Skeletal muscle tissue (tissue), 4 donors: ENCODE data around the gene EVI5L. TPM values are rescaled to one million over a fixed set of nuclear protein-coding genes. Genes with fewer than 3 reads are reported as not detected.

Source experiments
- H3K27ac ChIP-seq: one replicate; pipeline ENCODE4 v1.7.0; 2013; ENCODE audit warnings: mild to moderate bottlenecking, low read depth, low read length, inconsistent platforms
- H3K27me3 ChIP-seq, 3 donors: one replicate each; pipeline ENCODE4 v1.7.0; 2013; ENCODE audit warnings: low read length in 3 of 3; ENCODE audit not compliant: control insufficient read depth in 3 of 3, insufficient read depth in 3 of 3
- H3K36me3 ChIP-seq, 3 donors: one replicate each; pipeline ENCODE4 v1.7.0; 2013; ENCODE audit warnings: low read length in 3 of 3; ENCODE audit not compliant: control insufficient read depth in 3 of 3, insufficient read depth in 3 of 3
- H3K4me1 ChIP-seq, 3 donors: one replicate each; pipeline ENCODE4 v1.7.0; 2013; ENCODE audit warnings: low read length in 3 of 3, mild to moderate bottlenecking in 3 of 3; ENCODE audit not compliant: control insufficient read depth in 3 of 3, insufficient read depth in 3 of 3
- H3K4me3 ChIP-seq, 3 donors: one replicate each; pipeline ENCODE4 v1.7.0; 2013; ENCODE audit warnings: low read length in 3 of 3
- H3K9ac ChIP-seq, 3 donors: one replicate each; pipeline ENCODE4 v1.7.0; 2013; ENCODE audit warnings: low read length in 3 of 3, mild to moderate bottlenecking in 3 of 3, moderate library complexity in 2 of 3, low read depth in 1 of 3
- H3K9me3 ChIP-seq, 3 donors: one replicate each; pipeline ENCODE4 v1.7.0; 2013; ENCODE audit warnings: low read length in 3 of 3; ENCODE audit not compliant: control insufficient read depth in 3 of 3
- total RNA-seq: library from RNA; depleted of rRNA; stranded (reverse); fragments of >200 nt; gene quantifications from one replicate; pipeline ENCODE4 v1.2.3, GENCODE V29; 2014
- donor health status: Osteomylitis.

Gene EVI5L
- total RNA-seq, result 9.4 TPM

- Histone ChIP-seq H3K27me3 (peaks cover 0 to 5% (median 0%) of the 10 kb centered on the region in 3 donors), H3K9ac (peak within 1 kb of the TSS in 2 of 3 donors; percentile 32 to 80), H3K4me3 (peak within 1 kb of the TSS; percentile 54 to 73 (median 65)), H3K9me3 (no peaks in the 10 kb centered on the region), H3K4me1 (peaks cover 16 to 24% (median 23%) of the 10 kb centered on the region in 3 donors), H3K27ac (peak within 1 kb of the TSS; percentile 23), H3K36me3 (no peaks in the 10 kb centered on the region)
These were observed at the start of gene EVI5L for GRCh38 chr19:7829561-7830271. EVI5L (plus strand) TSS chr19:7830218; CDS start chr19:7846543, 16,325 bp downstream.

- Histone ChIP-seq H3K4me3 (no peak overlapping the region), H3K36me3 (no peaks in the 10 kb centered on the region), H3K9ac (no peak overlapping the region), H3K9me3 (peaks cover 0 to 3% (median 0%) of the 10 kb centered on the region in 3 donors), H3K27me3 (peaks cover 0 to 32% (median 8%) of the 10 kb centered on the region in 3 donors), H3K4me1 (no peaks in the 10 kb centered on the region), H3K27ac (no peak overlapping the region)
These were observed 48.9 kb upstream of the EVI5L start for GRCh38 chr19:7781157-7781556.

GRCh38 chr19:7783991-7784423 lies 46.0 kb upstream of the EVI5L start:
- Histone ChIP-seq H3K27ac (no peak overlapping the region), H3K4me1 (no peaks in the 10 kb centered on the region), H3K4me3 (no peak overlapping the region), H3K9me3 (no peaks in the 10 kb centered on the region), H3K9ac (no peak overlapping the region), H3K27me3 (peaks cover 16 to 45% (median 22%) of the 10 kb centered on the region in 3 donors), H3K36me3 (no peaks in the 10 kb centered on the region)

- Histone ChIP-seq H3K4me1 (no peaks in the 10 kb centered on the region), H3K27me3 (peaks cover 20 to 46% (median 26%) of the 10 kb centered on the region in 3 donors), H3K4me3 (no peak overlapping the region), H3K27ac (no peak overlapping the region), H3K9me3 (no peaks in the 10 kb centered on the region), H3K36me3 (no peaks in the 10 kb centered on the region), H3K9ac (no peak overlapping the region)
These were observed 45.2 kb upstream of the EVI5L start for GRCh38 chr19:7784856-7785255.

- Histone ChIP-seq H3K4me1 (no peaks in the 10 kb centered on the region), H3K9me3 (no peaks in the 10 kb centered on the region), H3K4me3 (no peak overlapping the region), H3K27ac (no peak overlapping the region), H3K36me3 (no peaks in the 10 kb centered on the region), H3K27me3 (peaks cover 25 to 44% (median 37%) of the 10 kb centered on the region in 3 donors), H3K9ac (no peak overlapping the region)
These were observed 42.9 kb upstream of the EVI5L start for GRCh38 chr19:7787141-7787540.

GRCh38 chr19:7787602-7788177 lies 42.3 kb upstream of the EVI5L start:
- Histone ChIP-seq H3K27me3 (peaks cover 25 to 43% (median 37%) of the 10 kb centered on the region in 3 donors), H3K9me3 (no peaks in the 10 kb centered on the region), H3K36me3 (no peaks in the 10 kb centered on the region), H3K9ac (no peak overlapping the region), H3K27ac (no peak overlapping the region), H3K4me1 (no peaks in the 10 kb centered on the region), H3K4me3 (no peak overlapping the region)

- Histone ChIP-seq H3K4me1 (no peaks in the 10 kb centered on the region), H3K9ac (no peak overlapping the region), H3K27ac (no peak overlapping the region), H3K9me3 (no peaks in the 10 kb centered on the region), H3K4me3 (no peak overlapping the region), H3K27me3 (peaks cover 25 to 40% (median 36%) of the 10 kb centered on the region in 3 donors), H3K36me3 (no peaks in the 10 kb centered on the region)
These were observed 41.7 kb upstream of the EVI5L start for GRCh38 chr19:7788178-7788932.

GRCh38 chr19:7788933-7789323 lies 41.1 kb upstream of the EVI5L start:
- Histone ChIP-seq H3K9me3 (no peaks in the 10 kb centered on the region), H3K27me3 (peaks cover 25 to 35% (median 31%) of the 10 kb centered on the region in 3 donors), H3K4me1 (no peaks in the 10 kb centered on the region), H3K9ac (no peak overlapping the region), H3K4me3 (no peak overlapping the region), H3K27ac (no peak overlapping the region), H3K36me3 (no peaks in the 10 kb centered on the region)

- H3K27me3 ChIP-seq, result peaks cover 25 to 35% (median 29%) of the 10 kb centered on the region in 3 donors
- no peak overlapping the region for H3K4me3 ChIP-seq
- no peaks in the 10 kb centered on the region for H3K9me3 ChIP-seq
- H3K4me1 ChIP-seq, result no peaks in the 10 kb centered on the region
- no peaks in the 10 kb centered on the region for H3K36me3 ChIP-seq
- no peak overlapping the region for H3K27ac ChIP-seq
- H3K9ac ChIP-seq, result no peak overlapping the region
These were observed 40.6 kb upstream of the EVI5L start for GRCh38 chr19:7789447-7789846.

- no peaks in the 10 kb centered on the region for H3K36me3 ChIP-seq
- H3K27me3 ChIP-seq, result peaks cover 25 to 35% (median 29%) of the 10 kb centered on the region in 3 donors
- no peak overlapping the region for H3K4me3 ChIP-seq
- no peak overlapping the region for H3K9ac ChIP-seq
- H3K4me1 ChIP-seq, result no peaks in the 10 kb centered on the region
- H3K27ac ChIP-seq, result no peak overlapping the region
- H3K9me3 ChIP-seq, result no peaks in the 10 kb centered on the region
These were observed 39.6 kb upstream of the EVI5L start for GRCh38 chr19:7790416-7790815.
